Keratinocyte (primary cell): Measurements from ENCODE around the gene ARHGAP8.

ENCODE experiments used
- EZH2 ChIP-seq: IDR thresholded peaks from one replicate; pipeline ENCODE4 v1.6.1; 2012; ENCODE audit warnings: inconsistent platforms, mild to moderate bottlenecking, low read length, moderate library complexity
- TF ChIP-seq, protein P1 (sequence below), 3 experiments: IDR thresholded peaks in 1 of 3; conservative IDR thresholded peaks in 1 of 3; optimal IDR thresholded peaks in 1 of 3; 2 replicates in 2 of 3; 3 replicates in 1 of 3; pipeline versions ENCODE3 to v1.5.1; 2011; ENCODE audit warnings: low read length in 3 of 3, mild to moderate bottlenecking in 3 of 3, moderate library complexity in 2 of 3, control low read depth in 1 of 3, inconsistent platforms in 1 of 3; ENCODE audit not compliant: insufficient read depth in 2 of 3; ENCODE audit errors: extremely low read depth in 1 of 3

DNA sequence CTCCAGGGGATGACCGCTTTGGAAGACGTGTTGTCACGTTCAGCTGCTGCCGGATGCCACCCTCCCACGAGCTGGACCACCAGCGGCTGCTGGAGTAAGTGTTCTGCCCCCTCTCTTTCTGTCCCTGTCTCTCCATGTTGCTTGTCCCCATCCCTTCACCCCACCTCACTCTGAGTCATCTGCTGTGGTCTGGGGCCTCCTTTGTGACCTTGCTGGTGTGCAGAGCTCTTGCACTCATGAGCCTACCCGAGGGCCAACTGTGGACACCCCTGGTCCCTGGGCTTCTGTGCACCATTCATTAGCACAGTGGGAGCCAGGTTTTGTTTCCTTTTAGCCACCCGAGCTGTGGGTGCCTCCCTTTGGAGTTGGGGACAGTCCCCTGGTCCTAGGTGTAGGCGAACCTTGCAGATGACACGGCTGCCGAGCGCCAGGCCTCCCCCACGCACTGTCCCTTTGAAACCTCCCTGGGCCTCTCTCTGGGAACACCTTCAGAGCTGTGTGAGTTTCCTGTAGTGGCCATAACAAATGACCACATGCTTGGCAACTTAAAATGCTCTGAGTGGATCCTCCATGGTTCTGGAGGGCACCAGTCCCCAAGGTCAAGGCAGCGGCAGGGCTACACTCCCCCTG is 49.8 kb downstream of the ARHGAP8 start:
- TF ChIP-seq EZH2: no peak
- TF ChIP-seq, protein P1, sequence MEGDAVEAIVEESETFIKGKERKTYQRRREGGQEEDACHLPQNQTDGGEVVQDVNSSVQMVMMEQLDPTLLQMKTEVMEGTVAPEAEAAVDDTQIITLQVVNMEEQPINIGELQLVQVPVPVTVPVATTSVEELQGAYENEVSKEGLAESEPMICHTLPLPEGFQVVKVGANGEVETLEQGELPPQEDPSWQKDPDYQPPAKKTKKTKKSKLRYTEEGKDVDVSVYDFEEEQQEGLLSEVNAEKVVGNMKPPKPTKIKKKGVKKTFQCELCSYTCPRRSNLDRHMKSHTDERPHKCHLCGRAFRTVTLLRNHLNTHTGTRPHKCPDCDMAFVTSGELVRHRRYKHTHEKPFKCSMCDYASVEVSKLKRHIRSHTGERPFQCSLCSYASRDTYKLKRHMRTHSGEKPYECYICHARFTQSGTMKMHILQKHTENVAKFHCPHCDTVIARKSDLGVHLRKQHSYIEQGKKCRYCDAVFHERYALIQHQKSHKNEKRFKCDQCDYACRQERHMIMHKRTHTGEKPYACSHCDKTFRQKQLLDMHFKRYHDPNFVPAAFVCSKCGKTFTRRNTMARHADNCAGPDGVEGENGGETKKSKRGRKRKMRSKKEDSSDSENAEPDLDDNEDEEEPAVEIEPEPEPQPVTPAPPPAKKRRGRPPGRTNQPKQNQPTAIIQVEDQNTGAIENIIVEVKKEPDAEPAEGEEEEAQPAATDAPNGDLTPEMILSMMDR (optimal IDR thresholded peaks at IDR 0.05 in 1 of 3, IDR thresholded peaks at IDR 0.05 in 1 of 3, conservative IDR thresholded peaks at IDR 0.05 in 1 of 3; ENCODE audit: extremely low read depth in 1 of 3, insufficient read depth in 2 of 3, low read length in 3 of 3): no peak
